ENCODE data around the gene METTL24.
A peak's percentile ranks its signal among the peaks of the same experiment; 100 is the strongest.

The METTL24 gene

DNA sequence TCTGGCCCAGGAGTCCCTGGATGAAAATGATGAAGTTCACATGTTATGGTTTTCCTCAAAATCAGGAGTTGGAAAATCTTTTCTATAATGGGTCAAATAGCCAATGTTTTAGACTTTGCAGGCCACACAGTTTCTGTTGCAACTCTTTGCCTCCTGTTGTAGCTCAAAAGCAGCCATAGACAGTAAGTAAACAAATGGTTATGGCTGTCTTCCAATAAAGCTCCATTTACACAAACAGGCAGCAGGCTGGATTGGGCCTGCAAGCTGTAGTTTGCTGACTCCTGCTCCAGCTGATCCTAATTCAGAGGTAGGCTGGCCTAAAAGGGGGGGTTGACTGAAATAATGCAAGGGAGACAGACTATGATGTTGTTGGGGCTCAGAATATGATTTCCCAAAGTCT lies 33.0 kb downstream of the METTL24 start:
- no peak overlapping the region for H3K27ac ChIP-seq (ENCODE audit: low read depth, low read length)
- H2BK12ac ChIP-seq (ENCODE audit: low read length), result peak overlapping the region; percentile 56
- peaks cover 29 to 37% of the 10 kb centered on the region in 2 experiments for H3K4me1 ChIP-seq (ENCODE audit: control insufficient read depth in 1 of 2, insufficient read depth in 2 of 2, low read length in 2 of 2)
- H3K4me2 ChIP-seq (ENCODE audit: low read length), result no peak overlapping the region
- H3K18ac ChIP-seq (ENCODE audit: low read length), result no peak overlapping the region
- H3K79me2 ChIP-seq (ENCODE audit: control insufficient read depth, insufficient read depth, low read length, poor library complexity), result peaks cover 4% of the 10 kb centered on the region
- no peaks in the 10 kb centered on the region for H3K27me3 ChIP-seq (ENCODE audit: insufficient read depth, low read length)
- H2BK120ac ChIP-seq (ENCODE audit: insufficient read depth, low read length, poor library complexity), result no peak overlapping the region
- H3K9ac ChIP-seq (ENCODE audit: low read length), result no peak overlapping the region
- no peaks in the 10 kb centered on the region for H3K9me3 ChIP-seq (ENCODE audit: insufficient read depth, low read depth, low read length)
- H3K4me3 ChIP-seq (ENCODE audit: low read depth, low read length), result no peak overlapping the region
- no peak overlapping the region for H4K91ac ChIP-seq (ENCODE audit: low read depth, low read length)
- DNase-seq, result no peak
- no peak overlapping the region for H3K23ac ChIP-seq (ENCODE audit: low read length)
- H2AFZ ChIP-seq (ENCODE audit: insufficient read depth, low read length, poor library complexity), result no peak overlapping the region
- H3K4ac ChIP-seq (ENCODE audit: low read depth, low read length), result no peak overlapping the region
- H3K36me3 ChIP-seq (ENCODE audit: control insufficient read depth in 1 of 2, insufficient read depth in 2 of 2, low read length in 2 of 2), result no peaks in the 10 kb centered on the region
- H4K8ac ChIP-seq (ENCODE audit: low read depth, low read length), result no peak overlapping the region
- no peak overlapping the region for H3K14ac ChIP-seq (ENCODE audit: low read length)
- peaks cover 29% of the 10 kb centered on the region for H3K79me1 ChIP-seq (ENCODE audit: low read length)
- no peak overlapping the region for H2AK5ac ChIP-seq (ENCODE audit: low read length)
- no peak overlapping the region for H4K12ac ChIP-seq (ENCODE audit: low read depth, low read length)
- peak overlapping the region; percentile 36 for H2BK5ac ChIP-seq (ENCODE audit: low read depth, low read length, poor library complexity)

GRCh38 chr6:110324548-110324947 lies 33.6 kb downstream of the METTL24 start:
- no peak for DNase-seq
- H3K9me3 ChIP-seq (ENCODE audit: insufficient read depth, low read depth, low read length), result no peaks in the 10 kb centered on the region
- H4K91ac ChIP-seq (ENCODE audit: low read depth, low read length), result no peak overlapping the region
- peaks cover 24% of the 10 kb centered on the region for H3K79me1 ChIP-seq (ENCODE audit: low read length)
- no peak overlapping the region for H3K18ac ChIP-seq (ENCODE audit: low read length)
- H2BK5ac ChIP-seq (ENCODE audit: low read depth, low read length, poor library complexity), result no peak overlapping the region
- H3K4me2 ChIP-seq (ENCODE audit: low read length), result no peak overlapping the region
- H2AFZ ChIP-seq (ENCODE audit: insufficient read depth, low read length, poor library complexity), result no peak overlapping the region
- H4K8ac ChIP-seq (ENCODE audit: low read depth, low read length), result no peak overlapping the region
- no peak overlapping the region for H2BK12ac ChIP-seq (ENCODE audit: low read length)
- no peak overlapping the region for H3K14ac ChIP-seq (ENCODE audit: low read length)
- H3K9ac ChIP-seq (ENCODE audit: low read length), result no peak overlapping the region
- H3K27me3 ChIP-seq (ENCODE audit: insufficient read depth, low read length), result no peaks in the 10 kb centered on the region
- peaks cover 27 to 33% of the 10 kb centered on the region in 2 experiments for H3K4me1 ChIP-seq (ENCODE audit: control insufficient read depth in 1 of 2, insufficient read depth in 2 of 2, low read length in 2 of 2)
- no peak overlapping the region for H3K27ac ChIP-seq (ENCODE audit: low read depth, low read length)
- H4K12ac ChIP-seq (ENCODE audit: low read depth, low read length), result no peak overlapping the region
- peaks cover 2% of the 10 kb centered on the region for H3K79me2 ChIP-seq (ENCODE audit: control insufficient read depth, insufficient read depth, low read length, poor library complexity)
- no peak overlapping the region for H3K4me3 ChIP-seq (ENCODE audit: low read depth, low read length)
- H2BK120ac ChIP-seq (ENCODE audit: insufficient read depth, low read length, poor library complexity), result no peak overlapping the region
- no peak overlapping the region for H2AK5ac ChIP-seq (ENCODE audit: low read length)
- H3K36me3 ChIP-seq (ENCODE audit: control insufficient read depth in 1 of 2, insufficient read depth in 2 of 2, low read length in 2 of 2), result no peaks in the 10 kb centered on the region
- WGBS (ENCODE audit: extremely low coverage, insufficient coverage, insufficient read length), result no CpG with 5 or more reads among the region's 3 CpGs
- no peak overlapping the region for H3K4ac ChIP-seq (ENCODE audit: low read depth, low read length)
- no peak overlapping the region for H3K23ac ChIP-seq (ENCODE audit: low read length)

DNA sequence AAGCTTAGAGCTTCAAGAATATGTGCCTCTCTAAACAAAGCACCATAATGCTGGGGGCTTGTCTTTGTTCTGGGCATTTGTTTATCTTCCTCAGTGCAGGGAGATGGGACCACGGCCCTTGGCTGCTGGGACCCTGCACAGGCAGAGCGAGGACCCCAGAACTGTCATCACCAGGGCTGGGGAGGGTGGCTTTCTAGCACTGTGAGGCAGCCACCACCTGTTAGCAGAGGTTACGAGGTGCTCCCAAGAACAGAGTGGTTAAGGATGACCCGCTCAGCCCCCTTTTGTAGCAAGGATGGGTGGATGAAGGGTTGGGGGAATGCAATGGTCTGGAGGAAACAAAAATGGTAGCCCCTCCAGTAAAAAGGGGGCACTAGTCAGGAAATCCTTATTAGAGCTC lies 34.9 kb downstream of the METTL24 start:
- Histone ChIP-seq H3K4me1 (ENCODE audit: control insufficient read depth in 1 of 2, insufficient read depth in 2 of 2, low read length in 2 of 2) (peaks cover 27 to 29% of the 10 kb centered on the region in 2 experiments), H2BK5ac (ENCODE audit: low read depth, low read length, poor library complexity) (peak overlapping the region; percentile 19), H2BK12ac (ENCODE audit: low read length) (peak overlapping the region; percentile 7), H3K23ac (ENCODE audit: low read length) (no peak overlapping the region), H3K27ac (ENCODE audit: low read depth, low read length) (no peak overlapping the region), H3K79me2 (ENCODE audit: control insufficient read depth, insufficient read depth, low read length, poor library complexity) (peaks cover 2% of the 10 kb centered on the region), H3K14ac (ENCODE audit: low read length) (peak overlapping the region; percentile 25), H4K8ac (ENCODE audit: low read depth, low read length) (peak overlapping the region; percentile 40), H3K4me3 (ENCODE audit: low read depth, low read length) (no peak overlapping the region), H2AFZ (ENCODE audit: insufficient read depth, low read length, poor library complexity) (no peak overlapping the region), H3K9me3 (ENCODE audit: insufficient read depth, low read depth, low read length) (no peaks in the 10 kb centered on the region), H3K18ac (ENCODE audit: low read length) (peak overlapping the region; percentile 6), H2AK5ac (ENCODE audit: low read length) (peak overlapping the region; percentile 21), H3K4me2 (ENCODE audit: low read length) (no peak overlapping the region), H4K12ac (ENCODE audit: low read depth, low read length) (no peak overlapping the region), H3K79me1 (ENCODE audit: low read length) (peaks cover 19% of the 10 kb centered on the region), H4K91ac (ENCODE audit: low read depth, low read length) (peak overlapping the region; percentile 83), H3K36me3 (ENCODE audit: control insufficient read depth in 1 of 2, insufficient read depth in 2 of 2, low read length in 2 of 2) (no peaks in the 10 kb centered on the region), H2BK120ac (ENCODE audit: insufficient read depth, low read length, poor library complexity) (peak overlapping the region; percentile 60), H3K9ac (ENCODE audit: low read length) (no peak overlapping the region), H3K27me3 (ENCODE audit: insufficient read depth, low read length) (no peaks in the 10 kb centered on the region), H3K4ac (ENCODE audit: low read depth, low read length) (no peak overlapping the region)
- no peak for DNase-seq
- WGBS (ENCODE audit: extremely low coverage, insufficient coverage, insufficient read length), result no CpG with 5 or more reads among the region's 4 CpGs

DNA sequence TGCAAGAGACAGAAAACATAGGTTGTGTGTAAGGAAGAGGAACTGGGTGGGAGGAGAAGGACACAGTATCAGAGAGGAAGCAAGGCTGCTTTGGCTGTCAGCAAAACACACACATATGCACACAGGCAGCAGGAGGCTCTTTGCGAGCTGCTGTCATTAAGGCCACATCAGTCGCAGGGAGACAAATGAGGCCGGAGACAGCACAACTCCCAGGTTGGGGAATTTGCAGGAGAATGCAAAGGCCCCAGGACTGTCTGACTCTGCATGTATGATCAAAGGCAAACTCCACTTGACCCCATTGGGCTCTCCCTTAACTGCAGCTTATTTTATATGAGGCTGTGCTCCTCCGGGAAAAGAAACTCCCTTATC lies 35.3 kb downstream of the METTL24 start:
- no peak overlapping the region for H3K18ac ChIP-seq (ENCODE audit: low read length)
- H4K91ac ChIP-seq (ENCODE audit: low read depth, low read length), result peak overlapping the region; percentile 52
- no peak overlapping the region for H4K12ac ChIP-seq (ENCODE audit: low read depth, low read length)
- H2BK12ac ChIP-seq (ENCODE audit: low read length), result no peak overlapping the region
- no peak overlapping the region for H3K4ac ChIP-seq (ENCODE audit: low read depth, low read length)
- H3K79me1 ChIP-seq (ENCODE audit: low read length), result peaks cover 18% of the 10 kb centered on the region
- no peak overlapping the region for H3K4me2 ChIP-seq (ENCODE audit: low read length)
- no peak overlapping the region for H2BK5ac ChIP-seq (ENCODE audit: low read depth, low read length, poor library complexity)
- no peaks in the 10 kb centered on the region for H3K9me3 ChIP-seq (ENCODE audit: insufficient read depth, low read depth, low read length)
- no peak overlapping the region for H3K14ac ChIP-seq (ENCODE audit: low read length)
- peak overlapping the region; percentile 60 for H2BK120ac ChIP-seq (ENCODE audit: insufficient read depth, low read length, poor library complexity)
- no peak for DNase-seq
- WGBS (ENCODE audit: extremely low coverage, insufficient coverage, insufficient read length), result no CpG with 5 or more reads among the region's 4 CpGs
- peaks cover 2% of the 10 kb centered on the region for H3K79me2 ChIP-seq (ENCODE audit: control insufficient read depth, insufficient read depth, low read length, poor library complexity)
- H3K4me1 ChIP-seq (ENCODE audit: control insufficient read depth in 1 of 2, insufficient read depth in 2 of 2, low read length in 2 of 2), result peaks cover 26 to 27% of the 10 kb centered on the region in 2 experiments
- no peak overlapping the region for H3K9ac ChIP-seq (ENCODE audit: low read length)
- H2AK5ac ChIP-seq (ENCODE audit: low read length), result no peak overlapping the region
- peak overlapping the region; percentile 3 for H3K27ac ChIP-seq (ENCODE audit: low read depth, low read length)
- no peaks in the 10 kb centered on the region for H3K27me3 ChIP-seq (ENCODE audit: insufficient read depth, low read length)
- H3K23ac ChIP-seq (ENCODE audit: low read length), result no peak overlapping the region
- H2AFZ ChIP-seq (ENCODE audit: insufficient read depth, low read length, poor library complexity), result no peak overlapping the region
- peak overlapping the region; percentile 40 for H4K8ac ChIP-seq (ENCODE audit: low read depth, low read length)
- no peaks in the 10 kb centered on the region for H3K36me3 ChIP-seq (ENCODE audit: control insufficient read depth in 1 of 2, insufficient read depth in 2 of 2, low read length in 2 of 2)
- H3K4me3 ChIP-seq (ENCODE audit: low read depth, low read length), result no peak overlapping the region
